HG03432 (cell line): ENCODE results near the gene ISCU.

Experiments
- ATAC-seq: cut with Tn5 transposase; IDR thresholded peaks from one replicate; pipeline ENCODE4 v1.9.1; 2021; ENCODE audit warnings: mild to moderate bottlenecking, moderate library complexity; ENCODE audit not compliant: unreplicated experiment

ISCU gene

GRCh38 chr12:108602209-108602705 is 39.9 kb downstream of the ISCU start:
- ATAC-seq: no peak

- no peak for ATAC-seq
These were observed 40.7 kb downstream of the ISCU start for GRCh38 chr12:108602976-108603704.

- no peak for ATAC-seq
These were observed 41.3 kb downstream of the ISCU start for GRCh38 chr12:108603743-108604142.

- ATAC-seq: no peak
These were observed 42.0 kb downstream of the ISCU start for GRCh38 chr12:108604208-108604941.

GRCh38 chr12:108605000-108605689 is 42.7 kb downstream of the ISCU start:
- ATAC-seq: no peak

- ATAC-seq: no peak
These were observed 43.5 kb downstream of the ISCU start for GRCh38 chr12:108605690-108606406.

GRCh38 chr12:108606492-108606891 is 44.1 kb downstream of the ISCU start:
- no peak for ATAC-seq

GRCh38 chr12:108607981-108608600 is 45.7 kb downstream of the ISCU start:
- ATAC-seq: no peak

- no peak for ATAC-seq
These were observed 46.2 kb downstream of the ISCU start for GRCh38 chr12:108608616-108609015.

GRCh38 chr12:108609537-108610335 is 47.3 kb downstream of the ISCU start:
- no peak for ATAC-seq

GRCh38 chr12:108610336-108610815 is 48.0 kb downstream of the ISCU start:
- no peak for ATAC-seq

GRCh38 chr12:108610856-108611605 is 48.6 kb downstream of the ISCU start:
- no peak for ATAC-seq

- ATAC-seq: no peak
These were observed 49.6 kb downstream of the ISCU start for GRCh38 chr12:108611884-108612415.

- ATAC-seq: no peak
These were observed 50.4 kb downstream of the ISCU start for GRCh38 chr12:108612788-108613282.

- no peak for ATAC-seq
These were observed 51.2 kb downstream of the ISCU start for GRCh38 chr12:108613548-108613947.

- ATAC-seq: no peak
These were observed 51.6 kb downstream of the ISCU start for GRCh38 chr12:108614041-108614440.

GRCh38 chr12:108614639-108615038 is 52.2 kb downstream of the ISCU start:
- ATAC-seq: no peak

- ATAC-seq: no peak
These were observed 53.5 kb downstream of the ISCU start for GRCh38 chr12:108615918-108616317.
